Measurements from ENCODE around the gene BNC1.

GRCh38 chr15:83308671-83309070 is 24.2 kb upstream of the BNC1 start:
- TF ChIP-seq, protein P1, sequence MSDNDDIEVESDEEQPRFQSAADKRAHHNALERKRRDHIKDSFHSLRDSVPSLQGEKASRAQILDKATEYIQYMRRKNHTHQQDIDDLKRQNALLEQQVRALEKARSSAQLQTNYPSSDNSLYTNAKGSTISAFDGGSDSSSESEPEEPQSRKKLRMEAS (IDR thresholded peaks at IDR 0.05; ENCODE audit: low read depth, low read length), result no peak
- TF ChIP-seq, protein P2, sequence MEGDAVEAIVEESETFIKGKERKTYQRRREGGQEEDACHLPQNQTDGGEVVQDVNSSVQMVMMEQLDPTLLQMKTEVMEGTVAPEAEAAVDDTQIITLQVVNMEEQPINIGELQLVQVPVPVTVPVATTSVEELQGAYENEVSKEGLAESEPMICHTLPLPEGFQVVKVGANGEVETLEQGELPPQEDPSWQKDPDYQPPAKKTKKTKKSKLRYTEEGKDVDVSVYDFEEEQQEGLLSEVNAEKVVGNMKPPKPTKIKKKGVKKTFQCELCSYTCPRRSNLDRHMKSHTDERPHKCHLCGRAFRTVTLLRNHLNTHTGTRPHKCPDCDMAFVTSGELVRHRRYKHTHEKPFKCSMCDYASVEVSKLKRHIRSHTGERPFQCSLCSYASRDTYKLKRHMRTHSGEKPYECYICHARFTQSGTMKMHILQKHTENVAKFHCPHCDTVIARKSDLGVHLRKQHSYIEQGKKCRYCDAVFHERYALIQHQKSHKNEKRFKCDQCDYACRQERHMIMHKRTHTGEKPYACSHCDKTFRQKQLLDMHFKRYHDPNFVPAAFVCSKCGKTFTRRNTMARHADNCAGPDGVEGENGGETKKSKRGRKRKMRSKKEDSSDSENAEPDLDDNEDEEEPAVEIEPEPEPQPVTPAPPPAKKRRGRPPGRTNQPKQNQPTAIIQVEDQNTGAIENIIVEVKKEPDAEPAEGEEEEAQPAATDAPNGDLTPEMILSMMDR (IDR thresholded peaks at IDR 0.05; ENCODE audit: low read depth, low read length), result no peak
- no peak for TF ChIP-seq POLR2A (IDR thresholded peaks at IDR 0.05; ENCODE audit: extremely low read depth, insufficient read length)
- no peak for TF ChIP-seq MYC (IDR thresholded peaks at IDR 0.05; ENCODE audit: low read depth, low read length)

Data from NB4 (cell line).